ENCODE results near the gene TRPM3.

The TRPM3 gene

GRCh38 chr9:71096421-71097108 is 24.9 kb downstream of the TRPM3 start:
- DNase-seq, result no peak

- no peak for DNase-seq
Measured at GRCh38 chr9:71094708-71095251, 26.6 kb downstream of the TRPM3 start.

GRCh38 chr9:71090896-71091295 is 30.5 kb downstream of the TRPM3 start:
- no peak for DNase-seq

- DNase-seq, result no peak
Measured at GRCh38 chr9:71079451-71079850, 42.0 kb downstream of the TRPM3 start.

GRCh38 chr9:71076096-71076495 is 45.3 kb downstream of the TRPM3 start:
- DNase-seq, result no peak

GRCh38 chr9:71073494-71073893 is 47.9 kb downstream of the TRPM3 start:
- DNase-seq, result no peak

- DNase-seq, result no peak
Measured at GRCh38 chr9:71072587-71072986, 48.8 kb downstream of the TRPM3 start.

- no peak for DNase-seq
Measured at GRCh38 chr9:71071633-71072032, 49.8 kb downstream of the TRPM3 start.

- DNase-seq, result no peak
Measured at GRCh38 chr9:71058660-71059059, 62.8 kb downstream of the TRPM3 start.

GRCh38 chr9:71052287-71052686 is 69.1 kb downstream of the TRPM3 start:
- DNase-seq, result no peak

GRCh38 chr9:71048280-71048679 is 73.1 kb downstream of the TRPM3 start:
- no peak for DNase-seq

- DNase-seq, result no peak
Measured at GRCh38 chr9:71042448-71042990, 78.9 kb downstream of the TRPM3 start.

- no peak for DNase-seq
Measured at GRCh38 chr9:71037521-71037920, 83.9 kb downstream of the TRPM3 start.

- peak; percentile 40 for DNase-seq
Measured at GRCh38 chr9:71036501-71036900, 84.9 kb downstream of the TRPM3 start.

- DNase-seq, result no peak
Measured at GRCh38 chr9:71032779-71033178, 88.6 kb downstream of the TRPM3 start.

GRCh38 chr9:71025728-71026127 is 95.7 kb downstream of the TRPM3 start:
- DNase-seq, result no peak

- no peak for DNase-seq
Measured at GRCh38 chr9:71025201-71025600, 96.2 kb downstream of the TRPM3 start.

- DNase-seq, result no peak
Measured at GRCh38 chr9:71010258-71010657, 111.2 kb downstream of the TRPM3 start.

GRCh38 chr9:71005456-71005855 is 116.0 kb downstream of the TRPM3 start:
- no peak for DNase-seq

GRCh38 chr9:71004196-71004595 is 117.2 kb downstream of the TRPM3 start:
- DNase-seq, result no peak

GRCh38 chr9:71003346-71003745 is 118.1 kb downstream of the TRPM3 start:
- no peak for DNase-seq

GRCh38 chr9:71001780-71002386 is 119.5 kb downstream of the TRPM3 start:
- peak; percentile 6 for DNase-seq

- DNase-seq, result no peak
Measured at GRCh38 chr9:70998962-70999361, 122.5 kb downstream of the TRPM3 start.

- DNase-seq, result no peak
Measured at GRCh38 chr9:70995511-70995910, 125.9 kb downstream of the TRPM3 start.

Data from NCI-H510A treated with DMSO at 0.1 percent for 48 hours (cell line).